ENCODE measurements around the gene TXK.
A peak's percentile ranks its signal among the peaks of the same experiment; 100 is the strongest.

The TXK gene

DNA sequence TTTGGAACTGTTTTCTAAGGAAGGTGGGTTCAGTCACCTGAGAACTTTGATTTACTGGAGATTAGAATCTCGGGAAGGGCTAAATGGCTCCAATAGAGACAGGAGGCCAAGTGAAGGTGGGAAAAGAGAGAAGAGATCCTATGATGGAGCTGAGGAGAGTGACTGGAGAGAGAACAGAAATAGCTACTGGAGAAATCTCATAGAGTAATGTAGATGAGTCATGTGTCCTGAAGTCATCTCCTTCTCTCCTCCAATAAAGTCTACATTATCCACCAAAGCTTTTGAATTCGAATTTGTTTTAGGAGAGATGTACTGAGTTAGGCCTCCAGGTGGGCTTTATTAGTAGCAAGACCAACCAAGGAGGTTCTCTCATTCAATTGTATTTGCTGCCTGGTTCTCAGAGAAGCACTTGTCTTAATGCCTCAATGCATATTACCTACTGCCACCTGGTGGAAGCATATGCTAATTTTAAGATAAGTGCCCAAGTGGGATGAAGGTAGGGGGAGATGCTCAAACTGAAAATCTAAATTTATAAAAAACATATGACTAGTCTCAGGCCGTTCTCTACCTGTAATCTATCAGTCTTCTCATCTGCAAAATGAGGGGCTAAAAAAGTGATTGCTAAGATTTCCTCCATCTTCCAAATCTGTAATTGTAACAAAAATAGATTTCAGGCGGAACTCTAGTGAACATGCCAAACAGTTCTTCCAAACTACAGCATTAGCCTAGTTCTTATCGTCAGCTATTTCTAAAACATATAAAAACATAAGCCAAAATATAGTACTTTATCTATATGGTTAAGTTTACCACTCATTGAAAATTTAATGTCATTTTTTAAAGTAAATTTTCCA, 24.4 kb downstream of the TXK start:
- H3K4me3 ChIP-seq (replicated peaks; ENCODE audit: low read depth, low read length) = no peak overlapping the region
- TF ChIP-seq, protein P1, sequence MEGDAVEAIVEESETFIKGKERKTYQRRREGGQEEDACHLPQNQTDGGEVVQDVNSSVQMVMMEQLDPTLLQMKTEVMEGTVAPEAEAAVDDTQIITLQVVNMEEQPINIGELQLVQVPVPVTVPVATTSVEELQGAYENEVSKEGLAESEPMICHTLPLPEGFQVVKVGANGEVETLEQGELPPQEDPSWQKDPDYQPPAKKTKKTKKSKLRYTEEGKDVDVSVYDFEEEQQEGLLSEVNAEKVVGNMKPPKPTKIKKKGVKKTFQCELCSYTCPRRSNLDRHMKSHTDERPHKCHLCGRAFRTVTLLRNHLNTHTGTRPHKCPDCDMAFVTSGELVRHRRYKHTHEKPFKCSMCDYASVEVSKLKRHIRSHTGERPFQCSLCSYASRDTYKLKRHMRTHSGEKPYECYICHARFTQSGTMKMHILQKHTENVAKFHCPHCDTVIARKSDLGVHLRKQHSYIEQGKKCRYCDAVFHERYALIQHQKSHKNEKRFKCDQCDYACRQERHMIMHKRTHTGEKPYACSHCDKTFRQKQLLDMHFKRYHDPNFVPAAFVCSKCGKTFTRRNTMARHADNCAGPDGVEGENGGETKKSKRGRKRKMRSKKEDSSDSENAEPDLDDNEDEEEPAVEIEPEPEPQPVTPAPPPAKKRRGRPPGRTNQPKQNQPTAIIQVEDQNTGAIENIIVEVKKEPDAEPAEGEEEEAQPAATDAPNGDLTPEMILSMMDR (IDR thresholded peaks at IDR 0.05; ENCODE audit: low read length, missing control alignments) = peak; percentile 64
- peak; percentile 59 for DNase-seq (ENCODE audit: low read depth)

DNA sequence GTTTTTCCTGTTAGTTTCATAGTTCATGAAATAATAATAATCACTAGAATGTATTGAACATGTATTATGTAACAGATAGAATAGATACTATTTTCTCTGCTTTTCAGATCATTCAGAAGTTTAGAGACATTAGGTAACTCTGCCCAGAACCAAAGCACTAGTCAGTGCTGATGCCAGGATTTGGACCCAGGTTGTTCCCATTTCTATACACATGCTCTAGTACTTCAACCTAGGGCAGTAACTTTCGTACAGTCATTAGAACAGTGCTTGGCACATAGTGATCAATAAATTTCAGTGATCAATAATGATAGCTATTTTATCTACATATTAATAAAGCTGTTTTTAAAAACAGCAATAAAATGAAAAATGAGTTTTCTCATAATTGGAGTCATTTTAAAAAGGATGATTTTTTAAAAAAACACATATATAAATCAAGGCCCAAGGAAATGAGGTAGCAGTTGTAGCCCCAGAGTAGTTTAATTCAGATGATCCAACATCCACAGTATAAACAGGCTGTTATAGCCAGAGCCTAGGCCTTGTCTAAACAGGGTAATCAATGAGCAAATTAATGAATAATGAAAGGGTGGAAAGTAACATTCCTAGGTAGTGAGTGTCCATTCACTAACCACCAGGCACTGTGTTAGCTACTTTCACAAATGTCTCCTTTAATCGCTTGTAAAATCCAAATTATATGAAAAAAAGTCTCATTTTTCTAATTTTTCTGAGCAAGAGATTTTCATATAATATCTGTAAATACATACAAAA, 25.6 kb downstream of the TXK start:
- H3K4me3 ChIP-seq (replicated peaks; ENCODE audit: low read depth, low read length) = no peak overlapping the region
- TF ChIP-seq, protein P1 (IDR thresholded peaks at IDR 0.05; ENCODE audit: low read length, missing control alignments) = no peak
- no peak for DNase-seq (ENCODE audit: low read depth)

DNA sequence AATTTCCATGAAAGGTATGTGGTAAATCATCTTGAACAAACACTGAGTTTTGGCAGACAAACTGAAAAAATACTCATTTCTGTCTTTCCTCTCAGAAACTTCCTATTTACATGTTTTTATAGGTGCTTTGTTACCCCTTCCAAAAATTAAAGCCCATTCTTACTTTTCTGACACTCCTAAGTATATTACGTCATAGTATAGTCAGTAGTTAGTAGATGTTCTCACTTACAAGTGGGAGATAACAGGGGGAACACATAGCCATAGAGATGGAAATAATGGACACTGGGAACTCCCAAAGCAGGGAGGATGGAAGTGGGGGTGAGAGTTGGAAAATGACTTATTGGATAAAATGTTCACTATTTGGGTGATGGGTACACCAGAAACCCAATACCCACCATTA, 28.8 kb downstream of the TXK start:
- TF ChIP-seq, protein P1 (IDR thresholded peaks at IDR 0.05; ENCODE audit: low read length, missing control alignments) = no peak
- no peak overlapping the region for H3K4me3 ChIP-seq (replicated peaks; ENCODE audit: low read depth, low read length)

DNA sequence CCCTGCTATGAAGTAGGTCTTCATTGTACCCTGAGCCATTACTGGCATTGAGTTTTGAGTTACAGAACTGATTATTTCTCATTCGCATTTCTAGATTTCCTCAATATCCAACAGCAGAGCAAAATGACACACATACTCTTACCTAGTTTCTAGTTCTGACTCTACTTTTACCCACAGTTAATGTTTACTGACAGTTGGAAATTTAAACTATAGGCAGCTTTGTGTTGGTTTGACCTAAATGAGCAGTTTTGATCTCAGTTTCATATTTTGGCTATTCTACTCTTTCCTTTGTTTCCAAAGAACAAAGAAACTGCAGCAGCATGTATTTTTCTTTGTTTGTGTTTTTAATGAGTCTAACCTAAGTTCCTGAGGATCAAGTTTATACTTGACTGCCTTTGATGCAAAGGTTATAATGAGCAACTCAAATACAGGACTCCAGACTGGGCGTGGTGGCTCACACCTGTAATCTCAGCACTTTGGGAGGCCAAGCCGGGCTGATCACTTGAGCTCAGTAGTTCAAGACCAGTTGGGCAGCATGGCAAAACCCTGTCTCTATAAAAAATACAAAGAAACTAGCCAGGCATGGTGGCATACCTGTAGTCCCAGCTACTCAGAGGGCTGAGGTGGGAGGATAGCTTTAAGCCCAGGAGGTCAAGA, 30.4 kb downstream of the TXK start:
- TF ChIP-seq, protein P1 (IDR thresholded peaks at IDR 0.05; ENCODE audit: low read length, missing control alignments) = no peak
- no peak overlapping the region for H3K4me3 ChIP-seq (replicated peaks; ENCODE audit: low read depth, low read length)
- no peak for DNase-seq (ENCODE audit: low read depth)

More for the DNA sequence above, 28.8 kb downstream of the TXK start:
- DNase-seq (ENCODE audit: low read depth) = no peak

DNA sequence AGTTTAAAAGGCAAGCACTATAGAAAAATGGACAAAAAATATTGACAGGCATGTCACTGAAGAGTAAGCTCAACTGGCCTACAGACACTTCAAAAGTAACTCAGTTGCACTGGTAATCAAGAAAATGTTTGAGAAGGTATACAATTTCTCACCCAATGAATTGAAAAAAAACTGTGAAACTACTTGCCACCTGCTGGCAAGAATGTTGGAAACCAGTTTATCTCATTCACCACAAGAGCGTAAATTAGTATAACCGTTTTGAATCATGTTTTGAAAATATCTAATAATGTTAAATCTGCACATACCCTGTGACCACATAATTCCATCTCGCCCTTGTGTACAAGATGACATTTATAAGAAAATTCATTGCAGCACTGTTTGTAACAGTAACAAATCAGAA, 31.7 kb downstream of the TXK start:
- H3K4me3 ChIP-seq (replicated peaks; ENCODE audit: low read depth, low read length) = no peak overlapping the region
- DNase-seq (ENCODE audit: low read depth) = no peak
- TF ChIP-seq, protein P1 (IDR thresholded peaks at IDR 0.05; ENCODE audit: low read length, missing control alignments) = peak; percentile 5

DNA sequence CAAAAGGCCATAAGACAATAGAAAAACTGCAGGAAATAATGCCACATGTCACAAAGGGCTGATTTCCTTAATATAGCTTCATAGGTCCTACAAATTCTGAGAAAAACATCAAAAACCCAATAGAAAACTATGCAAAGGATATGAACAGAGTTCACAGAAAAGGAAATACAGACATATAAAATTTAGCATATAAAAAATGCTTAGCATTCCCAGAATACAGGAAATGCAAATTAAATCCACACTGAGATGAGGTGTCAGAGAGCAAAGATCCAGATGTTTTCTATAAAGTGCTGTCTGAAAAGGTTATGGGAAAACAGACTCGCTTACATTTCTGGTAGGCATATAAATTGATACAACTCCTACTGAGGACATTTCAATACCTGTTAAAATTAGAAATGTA, 33.8 kb downstream of the TXK start:
- TF ChIP-seq, protein P1 (IDR thresholded peaks at IDR 0.05; ENCODE audit: low read length, missing control alignments) = no peak
- no peak overlapping the region for H3K4me3 ChIP-seq (replicated peaks; ENCODE audit: low read depth, low read length)
- no peak for DNase-seq (ENCODE audit: low read depth)
